Measurements from ENCODE around the gene TMEM131. TPM values are rescaled to one million over a fixed set of nuclear protein-coding genes. Genes with fewer than 3 reads are reported as not detected.
"Not testable (repeated sequence)": the region's sequence is repeated elsewhere in the genome, so short reads cannot be mapped to it uniquely, and the experiment has no call there.

TMEM131 gene
- total RNA-seq, 6 donors from 2014 or later: 30.5 to 67.5 (median 39.7) TPM

GRCh38 chr2:97907369-97908100, 88.2 kb downstream of the TMEM131 start:
- no peak overlapping the region for H3K27ac ChIP-seq
- H3K4me1 ChIP-seq: peaks cover 0 to 9% (median 2%) of the 10 kb centered on the region in 4 donors
- peaks cover 0 to 18% (median 0%) of the 10 kb centered on the region in 4 donors for H3K36me3 ChIP-seq
- ATAC-seq (ENCODE audit: low FRiP score in 2 of 2) (no peak), DNase-seq (no peak)
- H3K9me3 ChIP-seq: no peaks in the 10 kb centered on the region
- H3K4me3 ChIP-seq: no peak overlapping the region
- WGBS, 2 donors: 90 to 96% methylated on average over 6 of the region's 6 CpGs
- TF ChIP-seq CTCF (IDR thresholded peaks at IDR 0.05) (no peak), POLR2AphosphoS5 (IDR thresholded peaks at IDR 0.05) (no peak), POLR2A (IDR thresholded peaks at IDR 0.05) (no peak), EP300 (IDR thresholded peaks at IDR 0.05) (no peak)
- H3K27me3 ChIP-seq: no peaks in the 10 kb centered on the region

GRCh38 chr2:97906307-97906706, 89.4 kb downstream of the TMEM131 start:
- no peak for DNase-seq
- no peaks in the 10 kb centered on the region for H3K27me3 ChIP-seq
- ATAC-seq (ENCODE audit: low FRiP score in 2 of 2): no peak
- no peak for TF ChIP-seq POLR2AphosphoS5 (IDR thresholded peaks at IDR 0.05)
- no peak for TF ChIP-seq CTCF (IDR thresholded peaks at IDR 0.05)
- TF ChIP-seq EP300 (IDR thresholded peaks at IDR 0.05): no peak
- TF ChIP-seq POLR2A (IDR thresholded peaks at IDR 0.05): no peak
- no peaks in the 10 kb centered on the region for H3K9me3 ChIP-seq
- peaks cover 0 to 18% (median 0%) of the 10 kb centered on the region in 4 donors for H3K36me3 ChIP-seq
- no peak overlapping the region for H3K4me3 ChIP-seq
- H3K4me1 ChIP-seq: no peaks in the 10 kb centered on the region
- H3K27ac ChIP-seq: no peak overlapping the region
- WGBS, 2 donors: 83 to 94% methylated on average over 1 of the region's 1 CpG

- ATAC-seq (ENCODE audit: low FRiP score in 2 of 2) (no peak), DNase-seq (no peak)
- Histone ChIP-seq H3K27me3 (no peaks in the 10 kb centered on the region), H3K4me3 (no peak overlapping the region), H3K4me1 (no peaks in the 10 kb centered on the region), H3K9me3 (no peaks in the 10 kb centered on the region), H3K36me3 (peaks cover 0 to 18% (median 0%) of the 10 kb centered on the region in 4 donors), H3K27ac (no peak overlapping the region)
- WGBS, 2 donors: 88 to 97% methylated on average over 1 of the region's 1 CpG
- TF ChIP-seq POLR2AphosphoS5 (IDR thresholded peaks at IDR 0.05): no peak
- no peak for TF ChIP-seq CTCF (IDR thresholded peaks at IDR 0.05)
- TF ChIP-seq POLR2A (IDR thresholded peaks at IDR 0.05): no peak
- TF ChIP-seq EP300 (IDR thresholded peaks at IDR 0.05): no peak
These were observed 90.5 kb downstream of the TMEM131 start for GRCh38 chr2:97905294-97905693.

GRCh38 chr2:97901862-97902261, 93.9 kb downstream of the TMEM131 start:
- H3K36me3 ChIP-seq: peaks cover 0 to 6% (median 0%) of the 10 kb centered on the region in 4 donors
- no peaks in the 10 kb centered on the region for H3K9me3 ChIP-seq
- H3K4me3 ChIP-seq: no peak overlapping the region
- H3K4me1 ChIP-seq: no peaks in the 10 kb centered on the region
- no peak for DNase-seq
- no peaks in the 10 kb centered on the region for H3K27me3 ChIP-seq
- no peak overlapping the region for H3K27ac ChIP-seq
- ATAC-seq (ENCODE audit: low FRiP score in 2 of 2): no peak
- no peak for TF ChIP-seq EP300 (IDR thresholded peaks at IDR 0.05)
- no peak for TF ChIP-seq POLR2AphosphoS5 (IDR thresholded peaks at IDR 0.05)
- TF ChIP-seq CTCF (IDR thresholded peaks at IDR 0.05): no peak
- TF ChIP-seq POLR2A (IDR thresholded peaks at IDR 0.05): no peak

DNA sequence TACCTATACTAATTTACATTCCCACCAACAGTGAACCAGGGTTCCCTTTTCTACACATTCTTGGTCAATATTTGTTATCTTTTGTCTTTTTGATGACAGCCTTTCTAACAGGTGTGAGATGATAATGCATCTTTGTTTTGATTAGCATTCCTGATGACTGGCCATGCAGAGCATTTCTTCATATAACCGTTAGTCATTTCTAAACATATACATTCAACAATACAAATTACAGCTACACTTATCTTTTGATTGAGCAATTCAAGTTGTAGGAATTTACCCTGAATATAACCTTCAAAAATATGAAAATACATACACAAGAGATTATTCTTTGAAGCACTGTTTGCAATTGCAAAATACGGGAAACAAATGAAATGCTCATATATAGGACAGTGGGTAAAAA, 94.9 kb downstream of the TMEM131 start:
- 56 to 87% methylated on average over 2 of the region's 2 CpGs for WGBS, 2 donors
- ATAC-seq (ENCODE audit: low FRiP score in 2 of 2) (no peak), DNase-seq (no peak)
- Histone ChIP-seq H3K36me3 (no peaks in the 10 kb centered on the region), H3K4me3 (no peak overlapping the region), H3K4me1 (no peaks in the 10 kb centered on the region), H3K27ac (no peak overlapping the region), H3K27me3 (no peaks in the 10 kb centered on the region), H3K9me3 (no peaks in the 10 kb centered on the region)
- TF ChIP-seq POLR2AphosphoS5 (IDR thresholded peaks at IDR 0.05) (no peak), EP300 (IDR thresholded peaks at IDR 0.05) (no peak), CTCF (IDR thresholded peaks at IDR 0.05) (no peak), POLR2A (IDR thresholded peaks at IDR 0.05) (no peak)

- WGBS, 2 donors: 97 to 98% methylated on average over 4 of the region's 4 CpGs
- H3K4me3 ChIP-seq; H3K27ac ChIP-seq; H3K9me3 ChIP-seq; ATAC-seq (ENCODE audit: low FRiP score in 2 of 2); DNase-seq; H3K4me1 ChIP-seq; H3K27me3 ChIP-seq; H3K36me3 ChIP-seq: not testable (repeated sequence)
These were observed 102.7 kb downstream of the TMEM131 start for GRCh38 chr2:97893042-97893441.

All from upper lobe of left lung (tissue), 6 donors.